ENCODE measurements around the gene PYGB.
A peak's percentile ranks its signal among the peaks of the same experiment; 100 is the strongest.

Gene PYGB

GRCh38 chr20:25304025-25304549, 56.2 kb downstream of the PYGB start:
- no peak overlapping the region for H3K4me3 ChIP-seq (ENCODE audit: low read depth, low read length)
- TF ChIP-seq, protein P1, sequence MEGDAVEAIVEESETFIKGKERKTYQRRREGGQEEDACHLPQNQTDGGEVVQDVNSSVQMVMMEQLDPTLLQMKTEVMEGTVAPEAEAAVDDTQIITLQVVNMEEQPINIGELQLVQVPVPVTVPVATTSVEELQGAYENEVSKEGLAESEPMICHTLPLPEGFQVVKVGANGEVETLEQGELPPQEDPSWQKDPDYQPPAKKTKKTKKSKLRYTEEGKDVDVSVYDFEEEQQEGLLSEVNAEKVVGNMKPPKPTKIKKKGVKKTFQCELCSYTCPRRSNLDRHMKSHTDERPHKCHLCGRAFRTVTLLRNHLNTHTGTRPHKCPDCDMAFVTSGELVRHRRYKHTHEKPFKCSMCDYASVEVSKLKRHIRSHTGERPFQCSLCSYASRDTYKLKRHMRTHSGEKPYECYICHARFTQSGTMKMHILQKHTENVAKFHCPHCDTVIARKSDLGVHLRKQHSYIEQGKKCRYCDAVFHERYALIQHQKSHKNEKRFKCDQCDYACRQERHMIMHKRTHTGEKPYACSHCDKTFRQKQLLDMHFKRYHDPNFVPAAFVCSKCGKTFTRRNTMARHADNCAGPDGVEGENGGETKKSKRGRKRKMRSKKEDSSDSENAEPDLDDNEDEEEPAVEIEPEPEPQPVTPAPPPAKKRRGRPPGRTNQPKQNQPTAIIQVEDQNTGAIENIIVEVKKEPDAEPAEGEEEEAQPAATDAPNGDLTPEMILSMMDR (conservative IDR thresholded peaks at IDR 0.05; ENCODE audit: low read depth, low read length): no peak
- no peak for DNase-seq (ENCODE audit: low read depth)

- TF ChIP-seq, protein P1 (conservative IDR thresholded peaks at IDR 0.05; ENCODE audit: low read depth, low read length): no peak
- DNase-seq (ENCODE audit: low read depth): no peak
- H3K4me3 ChIP-seq (ENCODE audit: low read depth, low read length): no peak overlapping the region
Measured at GRCh38 chr20:25306991-25307903, 59.4 kb downstream of the PYGB start.

DNA sequence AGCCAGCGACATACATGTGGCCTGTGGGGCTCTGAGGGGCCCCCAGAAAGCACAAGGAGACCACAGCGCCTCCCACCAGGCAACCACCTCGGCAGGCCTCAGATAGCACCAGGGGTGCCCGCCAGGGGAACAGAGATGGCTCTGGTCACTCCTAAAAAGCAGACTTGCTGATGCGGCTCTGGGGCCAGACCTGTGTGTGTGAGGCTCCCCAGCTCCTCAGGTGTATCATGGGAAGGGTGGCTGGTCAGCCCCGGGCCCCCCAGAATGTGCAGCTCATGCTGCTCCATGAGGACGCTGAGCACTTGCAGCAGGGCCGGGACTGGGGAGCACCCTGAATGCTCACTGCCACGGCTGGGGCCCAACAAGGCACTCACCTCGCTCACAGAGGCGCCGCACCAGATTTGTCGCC, 60.2 kb downstream of the PYGB start:
- no peak overlapping the region for H3K4me3 ChIP-seq (ENCODE audit: low read depth, low read length)
- DNase-seq (ENCODE audit: low read depth): no peak
- TF ChIP-seq, protein P1 (conservative IDR thresholded peaks at IDR 0.05; ENCODE audit: low read depth, low read length): no peak

DNA sequence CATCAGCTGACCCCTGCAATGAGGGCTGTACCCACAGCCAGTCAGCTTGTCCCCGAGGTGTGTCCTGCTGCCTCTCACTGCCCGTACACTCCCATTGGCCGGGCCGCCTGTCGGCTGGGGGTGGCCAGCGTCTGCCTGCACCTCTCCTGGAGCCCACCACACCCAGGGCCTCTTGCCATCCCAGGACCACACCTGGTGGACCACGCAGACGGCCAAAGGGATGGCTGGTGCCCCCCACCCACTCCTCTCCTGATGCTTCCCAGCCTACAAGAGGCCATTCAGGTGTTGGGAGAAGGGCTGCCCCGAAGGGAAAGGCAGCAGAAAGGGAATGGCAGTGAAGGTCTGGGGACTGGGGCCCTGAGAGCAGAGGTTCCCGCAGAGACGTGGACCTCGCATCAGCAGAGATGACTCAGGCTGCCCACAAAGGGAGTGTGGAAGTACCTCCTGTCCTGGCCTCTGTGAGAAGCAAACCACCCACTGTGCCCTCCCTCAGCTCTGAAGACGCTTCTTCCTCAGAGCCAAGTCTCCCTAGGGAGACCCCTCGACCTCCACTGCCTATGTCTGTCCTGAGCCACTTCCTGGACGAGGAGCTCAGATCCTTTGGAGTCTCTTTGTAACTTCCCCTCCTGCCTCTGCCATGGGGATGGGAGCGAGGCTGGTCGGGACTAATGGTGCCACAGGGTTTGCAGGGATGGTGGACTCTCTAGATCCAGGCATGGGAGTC, 60.9 kb downstream of the PYGB start:
- TF ChIP-seq, protein P1 (conservative IDR thresholded peaks at IDR 0.05; ENCODE audit: low read depth, low read length): no peak
- H3K4me3 ChIP-seq (ENCODE audit: low read depth, low read length): no peak overlapping the region
- peak; percentile 93 for DNase-seq (ENCODE audit: low read depth)

DNA sequence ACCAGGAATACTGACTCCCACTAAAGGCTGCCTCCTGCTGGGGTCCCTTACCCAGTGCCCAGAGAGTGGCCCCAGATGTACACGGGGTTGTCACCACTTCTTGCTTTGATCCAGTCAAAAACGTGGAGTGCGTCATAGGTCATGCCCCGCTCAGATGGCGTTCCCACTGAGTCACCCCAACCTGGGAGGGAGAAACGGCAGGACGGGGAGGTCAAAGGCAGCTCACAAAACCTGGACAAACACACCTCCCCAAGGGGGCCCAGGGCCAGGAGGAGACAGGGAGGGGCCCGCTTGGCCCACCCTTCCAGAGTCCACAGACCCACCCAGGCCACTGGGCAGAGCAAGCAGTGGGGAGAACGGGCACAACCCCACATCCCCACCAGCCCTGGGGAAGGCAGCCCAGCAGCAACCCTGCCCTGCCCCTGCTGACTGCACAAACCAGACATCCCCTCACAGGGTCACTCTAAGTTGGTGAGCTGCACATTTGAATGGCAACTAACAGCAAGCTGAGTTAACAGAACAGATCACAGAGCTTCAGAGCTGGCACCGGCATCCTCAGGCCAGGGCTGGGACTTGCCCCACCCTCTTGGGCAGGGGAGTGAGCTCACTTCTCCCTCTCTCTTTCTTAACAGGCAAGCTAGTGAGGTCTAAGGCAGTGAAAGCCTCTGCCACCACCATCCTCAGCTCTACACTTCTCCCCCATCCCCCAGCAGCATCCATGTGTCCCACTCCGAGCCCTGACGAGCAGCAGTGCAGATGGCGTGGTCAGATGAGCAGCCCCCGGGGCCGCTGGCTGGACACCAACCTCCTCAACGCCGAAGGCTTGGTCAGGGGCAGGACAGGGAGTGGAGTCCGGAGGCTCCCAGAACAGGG, 61.7 kb downstream of the PYGB start:
- TF ChIP-seq, protein P1 (conservative IDR thresholded peaks at IDR 0.05; ENCODE audit: low read depth, low read length): no peak
- H3K4me3 ChIP-seq (ENCODE audit: low read depth, low read length): peak overlapping the region; percentile 1
- peak; percentile 91 for DNase-seq (ENCODE audit: low read depth)

- peak overlapping the region; percentile 29 for H3K4me3 ChIP-seq (ENCODE audit: low read depth, low read length)
Measured at GRCh38 chr20:25310268-25310920, 62.5 kb downstream of the PYGB start.

More at GRCh38 chr20:25310268-25310920, 62.5 kb downstream of the PYGB start:
- peak; percentile 96 for DNase-seq (ENCODE audit: low read depth)
- TF ChIP-seq, protein P1 (conservative IDR thresholded peaks at IDR 0.05; ENCODE audit: low read depth, low read length): peak; percentile 86
